Measurements from ENCODE around the gene ANTXRL.

- TF ChIP-seq CTCF (IDR thresholded peaks at IDR 0.05; ENCODE audit: insufficient read depth, low read depth, low read length), result no peak
- TF ChIP-seq EZH2 (IDR thresholded peaks at IDR 0.05; ENCODE audit: insufficient read depth, low read length), result no peak
These were observed 32.3 kb upstream of the ANTXRL start for GRCh38 chr10:46254467-46254866.

Measured in astrocyte (in vitro differentiated cells and primary cell).